HepG2 (cell line): ENCODE results near the gene CYSRT1. TPM values are rescaled to one million over a fixed set of nuclear protein-coding genes. Genes with fewer than 3 reads are reported as not detected.
A peak's percentile ranks its signal among the peaks of the same experiment; 100 is the strongest.

ENCODE experiments used
- ARID2 ChIP-seq: sonication (generic); formaldehyde crosslinking; IDR thresholded peaks from 2 replicates; pipeline ENCODE4 v1.8.1; 2022; ENCODE audit warnings: mild to moderate bottlenecking, missing genetic modification reagents, borderline replicate concordance
- CHCHD3 ChIP-seq: sonication (generic); formaldehyde crosslinking; IDR thresholded peaks from 2 replicates; pipeline ENCODE4 v1.8.0; 2022; ENCODE audit warnings: mild to moderate bottlenecking, missing genetic modification reagents, moderate library complexity
- MYC ChIP-seq: sonication (generic); formaldehyde crosslinking; IDR thresholded peaks from 2 replicates; pipeline ENCODE4 v1.9.0; 2021; ENCODE audit warnings: missing genetic modification reagents, borderline replicate concordance
- MZF1 ChIP-seq: sonication (generic); formaldehyde crosslinking; IDR thresholded peaks from 2 replicates; pipeline ENCODE4 v1.8.1; 2023; ENCODE audit warnings: mild to moderate bottlenecking, missing genetic modification reagents, borderline replicate concordance
- NR2F6 ChIP-seq, 2 experiments: IDR thresholded peaks; 2 replicates each; pipeline ENCODE4 v1.6.1; 2016; ENCODE audit warnings: antibody characterized with exemption in 1 of 2, mild to moderate bottlenecking in 1 of 2
- POLR2A ChIP-seq, 2 experiments: IDR thresholded peaks; 2 replicates each; pipeline ENCODE4 v1.6.1; 2011; ENCODE audit warnings: low read depth in 2 of 2, low read length in 2 of 2, mild to moderate bottlenecking in 1 of 2, moderate library complexity in 1 of 2; ENCODE audit not compliant: insufficient read depth in 1 of 2
- TBX2 ChIP-seq: sonication (generic); formaldehyde crosslinking; IDR thresholded peaks from 2 replicates; pipeline ENCODE4 v1.5.0; 2020; ENCODE audit warnings: missing genetic modification reagents, mild to moderate bottlenecking, borderline replicate concordance
- ZBTB40 ChIP-seq, 2 experiments: fragments of 450-650 bp in 1 of 2; sonication (generic) in 1 of 2; formaldehyde crosslinking in 1 of 2; IDR thresholded peaks; 2 replicates each; pipeline versions ENCODE4 v1.6.1 to v1.8.0; 2016 to 2022; ENCODE audit warnings: antibody characterized with exemption in 1 of 2, mild to moderate bottlenecking in 1 of 2, missing genetic modification reagents in 1 of 2
- ZNF343 ChIP-seq: sonication (generic); formaldehyde crosslinking; IDR thresholded peaks from 2 replicates; pipeline ENCODE4 v1.4.0; 2020; ENCODE audit warnings: mild to moderate bottlenecking, missing genetic modification reagents
- ZNF512B ChIP-seq: sonication (generic); formaldehyde crosslinking; IDR thresholded peaks from 2 replicates; pipeline ENCODE4 v1.5.1; 2020; ENCODE audit warnings: missing genetic modification reagents, mild to moderate bottlenecking, borderline replicate concordance
- ZNF597 ChIP-seq: sonication (generic); formaldehyde crosslinking; IDR thresholded peaks from 2 replicates; pipeline ENCODE4 v1.5.0; 2020; ENCODE audit warnings: missing genetic modification reagents
- ZNF784 ChIP-seq: sonication (generic); formaldehyde crosslinking; IDR thresholded peaks from 2 replicates; pipeline ENCODE4 v1.5.1; 2020; ENCODE audit warnings: missing genetic modification reagents, mild to moderate bottlenecking, borderline replicate concordance
- ZNF883 ChIP-seq: sonication (generic); formaldehyde crosslinking; IDR thresholded peaks from 2 replicates; pipeline ENCODE4 v1.5.1; 2020; ENCODE audit warnings: mild to moderate bottlenecking, missing genetic modification reagents; ENCODE audit errors: not compliant biosample characterization
- polyA plus RNA-seq, 8 experiments: library from polyadenylated mRNA; depleted of rRNA in 3 of 8; stranded (reverse) in 7 of 8; unstranded in 1 of 8; fragments of >200 nt; fragmentation: Illumina TruSeq in 4 of 8; extraction: Trizol in 4 of 8; gene quantifications; 2 replicates each; pipeline versions ENCODE4 v1.2.1 to v1.2.3, GENCODE V29; 2011 to 2016; ENCODE audit warnings: low read depth in 4 of 8, missing spikeins in 1 of 8, mixed read lengths in 1 of 8; ENCODE audit not compliant: insufficient read depth in 1 of 8
- total RNA-seq, 5 experiments: library from RNA; depleted of rRNA; stranded (reverse); fragments of >200 nt; fragmentation: Illumina TruSeq; extraction: Trizol; gene quantifications; 2 replicates each; pipeline ENCODE4 v1.2.3, GENCODE V29; 2016; ENCODE audit warnings: low read depth in 1 of 5

CYSRT1 gene
- total and polyA plus RNA-seq, 2 of the 13 experiments (the other 11 are each of a cell fraction or from before 2014, with no cell fraction given) = 1.5 to 2.1 TPM

- no peak for TF ChIP-seq ZNF784
- peak in 1 of 2 experiments; percentile 30; a peak in 1 of 4 replicates for TF ChIP-seq POLR2A (IDR thresholded peaks at IDR 0.05; ENCODE audit: insufficient read depth in 1 of 2, low read depth in 2 of 2, low read length in 2 of 2)
- TF ChIP-seq ZNF597 (CRISPR knock-in tag) = no peak
- TF ChIP-seq ZNF883 (CRISPR knock-in tag) = no peak
- no peak for TF ChIP-seq MZF1 (CRISPR knock-in tag)
- no peak for TF ChIP-seq ZNF512B (CRISPR knock-in tag)
- no peak for TF ChIP-seq NR2F6 (IDR thresholded peaks at IDR 0.05)
- TF ChIP-seq NR2F6 (CRISPR knock-in tag; IDR thresholded peaks at IDR 0.05) = no peak; the same call in 1 of the 2 replicates
- peak; percentile 39 for TF ChIP-seq TBX2 (CRISPR knock-in tag)
- TF ChIP-seq ZNF343 (CRISPR knock-in tag) = peak; percentile 74; the same call in 1 of the 2 replicates
- TF ChIP-seq MYC (CRISPR knock-in tag) = 0 out of 2 replicates have a peak, but pooled peaks have one; percentile 42
- no peak for TF ChIP-seq CHCHD3 (CRISPR knock-in tag)
- TF ChIP-seq ARID2 (CRISPR knock-in tag) = no peak
- peak; percentile 59 for TF ChIP-seq ZBTB40 (IDR thresholded peaks at IDR 0.05)
- no peak; the same call in 1 of the 2 replicates for TF ChIP-seq ZBTB40 (CRISPR knock-in tag; IDR thresholded peaks at IDR 0.05)
These were observed 1.6 kb upstream of the CYSRT1 start (continued) for GRCh38 chr9:137223078-137223970.
